ENCODE data around the gene CWC25. TPM values are rescaled to one million over a fixed set of nuclear protein-coding genes. Genes with fewer than 3 reads are reported as not detected.

Gene CWC25
- total and polyA plus RNA-seq, 2 of the 13 experiments (the other 11 are each of a cell fraction or from before 2014, with no cell fraction given) = 15.6 to 22.7 TPM

DNA sequence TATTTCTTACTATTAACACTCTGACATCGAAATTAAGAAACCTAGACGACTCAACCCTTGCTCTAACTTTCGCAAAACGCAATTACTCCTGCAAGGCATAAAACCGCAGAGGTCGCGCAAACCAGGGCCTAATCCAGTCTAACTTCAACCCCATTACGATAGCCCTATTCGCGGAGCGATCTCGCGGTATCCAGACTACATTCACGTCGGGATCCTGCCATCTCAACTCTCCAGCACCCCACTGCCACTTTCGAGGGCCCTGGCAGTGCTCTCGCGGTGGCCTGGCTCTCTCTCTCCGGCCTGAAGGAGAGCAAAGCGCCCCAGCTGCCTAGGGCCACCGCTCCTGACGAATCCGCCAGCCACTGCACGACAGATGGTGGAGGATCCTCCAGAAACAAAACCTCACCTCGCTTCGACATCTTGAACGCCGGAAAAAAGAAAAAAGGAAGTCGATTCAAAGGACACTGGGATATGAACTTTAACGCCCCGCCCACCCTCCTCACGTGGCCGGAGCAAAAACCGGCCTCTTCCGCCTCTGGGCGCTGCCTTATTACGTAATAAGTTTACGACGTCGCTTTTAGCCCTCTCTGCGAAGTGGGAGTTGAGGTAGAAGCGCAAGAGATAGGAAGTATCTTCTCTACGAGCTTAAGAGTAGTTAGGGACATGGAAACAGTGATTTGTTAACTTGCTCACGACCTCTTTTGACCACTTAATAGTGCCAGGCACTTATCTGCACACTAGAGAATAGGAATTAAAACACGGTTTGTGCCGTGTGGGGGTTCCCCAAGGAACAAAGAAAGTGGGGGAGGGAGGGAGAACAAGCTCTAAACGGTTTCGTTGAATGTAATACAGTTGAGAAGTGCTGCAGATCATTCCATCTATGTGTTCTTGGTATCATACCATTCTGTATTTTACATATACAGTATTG is 28.4 kb upstream of the CWC25 start, which contains the start of gene RPL23 (continued):
- TF ChIP-seq HES4 (CRISPR knock-in tag; IDR thresholded peaks at IDR 0.05; ENCODE audit: borderline replicate concordance) = peak; percentile 23; the same call in 1 of the 2 replicates
- TF ChIP-seq ZNF230 (CRISPR knock-in tag; IDR thresholded peaks at IDR 0.05) = peak; percentile 99
- TF ChIP-seq KDM1A (CRISPR knock-in tag; IDR thresholded peaks at IDR 0.05) = no peak
- TF ChIP-seq ZNF326 (CRISPR knock-in tag; IDR thresholded peaks at IDR 0.05; ENCODE audit: borderline replicate concordance) = no peak
- peak; percentile 95; the same call in 1 of the 2 replicates for TF ChIP-seq ZNF816 (CRISPR knock-in tag; IDR thresholded peaks at IDR 0.05; ENCODE audit: borderline replicate concordance)
- peak; percentile 96 for TF ChIP-seq RBM39 (IDR thresholded peaks at IDR 0.05; ENCODE audit: low read depth, low read length, poor library complexity, severe bottlenecking)
- no peak for TF ChIP-seq ZNF282 (IDR thresholded peaks at IDR 0.05; ENCODE audit: partially characterized antibody)
- TF ChIP-seq, protein P1, sequence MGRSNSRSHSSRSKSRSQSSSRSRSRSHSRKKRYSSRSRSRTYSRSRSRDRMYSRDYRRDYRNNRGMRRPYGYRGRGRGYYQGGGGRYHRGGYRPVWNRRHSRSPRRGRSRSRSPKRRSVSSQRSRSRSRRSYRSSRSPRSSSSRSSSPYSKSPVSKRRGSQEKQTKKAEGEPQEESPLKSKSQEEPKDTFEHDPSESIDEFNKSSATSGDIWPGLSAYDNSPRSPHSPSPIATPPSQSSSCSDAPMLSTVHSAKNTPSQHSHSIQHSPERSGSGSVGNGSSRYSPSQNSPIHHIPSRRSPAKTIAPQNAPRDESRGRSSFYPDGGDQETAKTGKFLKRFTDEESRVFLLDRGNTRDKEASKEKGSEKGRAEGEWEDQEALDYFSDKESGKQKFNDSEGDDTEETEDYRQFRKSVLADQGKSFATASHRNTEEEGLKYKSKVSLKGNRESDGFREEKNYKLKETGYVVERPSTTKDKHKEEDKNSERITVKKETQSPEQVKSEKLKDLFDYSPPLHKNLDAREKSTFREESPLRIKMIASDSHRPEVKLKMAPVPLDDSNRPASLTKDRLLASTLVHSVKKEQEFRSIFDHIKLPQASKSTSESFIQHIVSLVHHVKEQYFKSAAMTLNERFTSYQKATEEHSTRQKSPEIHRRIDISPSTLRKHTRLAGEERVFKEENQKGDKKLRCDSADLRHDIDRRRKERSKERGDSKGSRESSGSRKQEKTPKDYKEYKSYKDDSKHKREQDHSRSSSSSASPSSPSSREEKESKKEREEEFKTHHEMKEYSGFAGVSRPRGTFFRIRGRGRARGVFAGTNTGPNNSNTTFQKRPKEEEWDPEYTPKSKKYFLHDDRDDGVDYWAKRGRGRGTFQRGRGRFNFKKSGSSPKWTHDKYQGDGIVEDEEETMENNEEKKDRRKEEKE (IDR thresholded peaks at IDR 0.05) = no peak
- TF ChIP-seq SALL2 (CRISPR knock-in tag; IDR thresholded peaks at IDR 0.05) = peak; percentile 91
- TF ChIP-seq ZNF660 (CRISPR knock-in tag; IDR thresholded peaks at IDR 0.05; ENCODE audit: borderline replicate concordance, low read depth) = no peak
- TF ChIP-seq NFIB (CRISPR knock-in tag; IDR thresholded peaks at IDR 0.05; ENCODE audit: borderline replicate concordance) = no peak
- peak; percentile 95 for TF ChIP-seq TARDBP (CRISPR knock-in tag; IDR thresholded peaks at IDR 0.05)
- TF ChIP-seq, protein P2, sequence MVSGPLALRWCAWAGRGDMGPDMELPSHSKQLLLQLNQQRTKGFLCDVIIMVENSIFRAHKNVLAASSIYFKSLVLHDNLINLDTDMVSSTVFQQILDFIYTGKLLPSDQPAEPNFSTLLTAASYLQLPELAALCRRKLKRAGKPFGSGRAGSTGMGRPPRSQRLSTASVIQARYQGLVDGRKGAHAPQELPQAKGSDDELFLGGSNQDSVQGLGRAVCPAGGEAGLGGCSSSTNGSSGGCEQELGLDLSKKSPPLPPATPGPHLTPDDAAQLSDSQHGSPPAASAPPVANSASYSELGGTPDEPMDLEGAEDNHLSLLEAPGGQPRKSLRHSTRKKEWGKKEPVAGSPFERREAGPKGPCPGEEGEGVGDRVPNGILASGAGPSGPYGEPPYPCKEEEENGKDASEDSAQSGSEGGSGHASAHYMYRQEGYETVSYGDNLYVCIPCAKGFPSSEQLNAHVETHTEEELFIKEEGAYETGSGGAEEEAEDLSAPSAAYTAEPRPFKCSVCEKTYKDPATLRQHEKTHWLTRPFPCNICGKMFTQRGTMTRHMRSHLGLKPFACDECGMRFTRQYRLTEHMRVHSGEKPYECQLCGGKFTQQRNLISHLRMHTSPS (CRISPR knock-in tag; IDR thresholded peaks at IDR 0.05; ENCODE audit: low read depth) = 0 out of 2 replicates have a peak, but pooled peaks have one; percentile 61
- TF ChIP-seq KLF11 (CRISPR knock-in tag; IDR thresholded peaks at IDR 0.05) = peak; percentile 82; the same call in 1 of the 2 replicates
- TF ChIP-seq MAFG (CRISPR knock-in tag; IDR thresholded peaks at IDR 0.05) = no peak
- peak; percentile 70; the same call in 1 of the 2 replicates for TF ChIP-seq ZNF766 (CRISPR knock-in tag; IDR thresholded peaks at IDR 0.05; ENCODE audit: borderline replicate concordance)
- TF ChIP-seq ATAD3A (CRISPR knock-in tag; IDR thresholded peaks at IDR 0.05) = peak; percentile 78
- TF ChIP-seq, protein P3, sequence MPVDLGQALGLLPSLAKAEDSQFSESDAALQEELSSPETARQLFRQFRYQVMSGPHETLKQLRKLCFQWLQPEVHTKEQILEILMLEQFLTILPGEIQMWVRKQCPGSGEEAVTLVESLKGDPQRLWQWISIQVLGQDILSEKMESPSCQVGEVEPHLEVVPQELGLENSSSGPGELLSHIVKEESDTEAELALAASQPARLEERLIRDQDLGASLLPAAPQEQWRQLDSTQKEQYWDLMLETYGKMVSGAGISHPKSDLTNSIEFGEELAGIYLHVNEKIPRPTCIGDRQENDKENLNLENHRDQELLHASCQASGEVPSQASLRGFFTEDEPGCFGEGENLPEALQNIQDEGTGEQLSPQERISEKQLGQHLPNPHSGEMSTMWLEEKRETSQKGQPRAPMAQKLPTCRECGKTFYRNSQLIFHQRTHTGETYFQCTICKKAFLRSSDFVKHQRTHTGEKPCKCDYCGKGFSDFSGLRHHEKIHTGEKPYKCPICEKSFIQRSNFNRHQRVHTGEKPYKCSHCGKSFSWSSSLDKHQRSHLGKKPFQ (CRISPR knock-in tag; IDR thresholded peaks at IDR 0.05; ENCODE audit: insufficient replicate concordance) = peak; percentile 92
- peak; percentile 77 for TF ChIP-seq SP5 (CRISPR knock-in tag; IDR thresholded peaks at IDR 0.05; ENCODE audit: borderline replicate concordance, low read depth)
- TF ChIP-seq ZMYM4 (CRISPR knock-in tag; IDR thresholded peaks at IDR 0.05) = peak; percentile 89
- TF ChIP-seq POLR2AphosphoS2 (IDR thresholded peaks at IDR 0.05; ENCODE audit: low read depth, low read length) = peak; percentile 97
- TF ChIP-seq, protein P4, sequence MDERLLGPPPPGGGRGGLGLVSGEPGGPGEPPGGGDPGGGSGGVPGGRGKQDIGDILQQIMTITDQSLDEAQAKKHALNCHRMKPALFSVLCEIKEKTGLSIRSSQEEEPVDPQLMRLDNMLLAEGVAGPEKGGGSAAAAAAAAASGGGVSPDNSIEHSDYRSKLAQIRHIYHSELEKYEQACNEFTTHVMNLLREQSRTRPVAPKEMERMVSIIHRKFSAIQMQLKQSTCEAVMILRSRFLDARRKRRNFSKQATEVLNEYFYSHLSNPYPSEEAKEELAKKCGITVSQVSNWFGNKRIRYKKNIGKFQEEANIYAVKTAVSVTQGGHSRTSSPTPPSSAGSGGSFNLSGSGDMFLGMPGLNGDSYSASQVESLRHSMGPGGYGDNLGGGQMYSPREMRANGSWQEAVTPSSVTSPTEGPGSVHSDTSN (CRISPR knock-in tag; IDR thresholded peaks at IDR 0.05) = no peak

Measured in HepG2 (cell line).